H1 (cell line): ENCODE measurements around the gene HS6ST1. TPM values are rescaled to one million over a fixed set of nuclear protein-coding genes. Genes with fewer than 3 reads are reported as not detected.

Source experiments
- ATF2 ChIP-seq: IDR thresholded peaks from 2 replicates; pipeline ENCODE4 v1.6.1; 2012; ENCODE audit warnings: low read length, inconsistent platforms
- BCL11A ChIP-seq, 2 experiments: IDR thresholded peaks; one replicate each; pipeline ENCODE4 v1.6.1; 2011; ENCODE audit warnings: low read depth in 2 of 2, low read length in 2 of 2, mild to moderate bottlenecking in 2 of 2
- CHD2 ChIP-seq: IDR thresholded peaks from 2 replicates; pipeline ENCODE4 v1.6.1; 2012; ENCODE audit warnings: low read length, improper control_type of control experiment
- GTF2F1 ChIP-seq: IDR thresholded peaks from 2 replicates; pipeline ENCODE4 v1.6.1; 2012; ENCODE audit warnings: low read depth, low read length, improper control_type of control experiment, borderline replicate concordance
- KDM1A ChIP-seq: fragments of 200-600, 300-600 bp; sonication (generic); IDR thresholded peaks from 2 replicates; pipeline ENCODE4 v1.7.1; 2016; ENCODE audit warnings: mild to moderate bottlenecking, low read length, borderline replicate concordance
- polyA plus RNA-seq, 7 experiments: library from polyadenylated mRNA; depleted of rRNA in 3 of 7; stranded (reverse) in 5 of 7; unstranded in 2 of 7; fragments of >200 nt in 5 of 7; fragments of 200-250 nt in 2 of 7; gene quantifications; 1 replicate in 5 of 7; 2 replicates in 1 of 7; 4 replicates in 1 of 7; pipeline versions ENCODE4 v1.2.1 to v1.2.3, GENCODE V29; 2011 to 2013; ENCODE audit warnings: missing spikeins in 2 of 7, mixed read lengths in 2 of 7
- total RNA-seq: library from RNA; stranded (reverse); fragmentation: NEBNext Ultra II Directional; extraction: Animal tissue kit (Norgen Biotek cat#: 25700); gene quantifications from 2 replicates; pipeline ENCODE4 v1.2.1, GENCODE V29; 2021

The HS6ST1 gene
- total and polyA plus RNA-seq, 2 of the 8 experiments (the other 6 are each of a cell fraction or from before 2014, with no cell fraction given): 37.4 to 74.6 TPM

DNA sequence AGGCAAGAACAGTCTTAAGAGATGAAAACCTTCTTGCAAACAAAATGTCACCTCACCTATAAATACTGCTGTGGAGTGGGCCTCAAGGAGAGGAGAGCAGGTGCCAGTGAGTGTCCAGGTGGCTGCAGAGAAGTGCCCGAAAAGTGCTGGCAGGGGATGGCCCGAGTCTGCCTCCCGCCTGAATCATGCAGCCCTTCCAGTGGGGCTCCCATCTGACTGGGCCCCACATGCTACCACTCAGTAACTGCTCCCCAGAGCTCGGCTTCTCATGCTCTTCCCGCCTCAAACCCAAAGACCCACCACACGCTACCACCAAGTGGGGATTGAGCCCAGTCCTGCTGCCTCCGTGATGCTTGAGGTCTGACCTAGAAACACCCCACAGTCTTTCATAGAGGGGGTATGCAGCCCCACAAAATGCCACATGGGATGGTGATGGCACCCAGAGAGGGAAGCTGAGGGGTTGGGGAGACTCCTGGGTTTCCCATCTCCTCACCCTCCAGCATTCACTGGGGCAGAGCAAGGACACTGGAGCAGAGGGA lies 7.4 kb downstream of the HS6ST1 start (continued):
- TF ChIP-seq ATF2: no peak
- no peak for TF ChIP-seq BCL11A (IDR thresholded peaks at IDR 0.05; ENCODE audit: low read depth in 2 of 2, low read length in 2 of 2)
- no peak for TF ChIP-seq GTF2F1
- no peak for TF ChIP-seq KDM1A
- TF ChIP-seq CHD2: no peak
